HEK293 (cell line): Measurements from ENCODE around the gene ICAM1.

Source experiments
- CTCF ChIA-PET: fragments of 350-600 bp; formaldehyde crosslinking; extraction: SDS; loops from one replicate; lab custom pipeline; 2021; ENCODE audit warnings: antibody characterized with exemption; lab: Yijun Ruan, JAX
- POLR2A ChIA-PET: fragments of 300-600 bp; formaldehyde crosslinking; extraction: SDS; loops from one replicate; lab custom pipeline; 2020; ENCODE audit warnings: antibody characterized with exemption, inconsistent platforms; lab: Yijun Ruan, JAX
- H3K27ac ChIP-seq: fragments of 200-500 bp; sonication (Bioruptor generic); 2 replicates; pipeline ENCODE4 v1.5.1; 2014; ENCODE audit warnings: low read depth, low read length, control low read depth, inconsistent platforms; ENCODE audit errors: extremely low read depth
- H3K36me3 ChIP-seq, 2 experiments: fragments of 200-500 bp in 1 of 2; sonication (Bioruptor generic) in 1 of 2; 1 replicate in 1 of 2; 2 replicates in 1 of 2; pipeline ENCODE4 v1.5.1; 2014 to 2017; ENCODE audit warnings: inconsistent platforms in 2 of 2, low read length in 2 of 2; ENCODE audit not compliant: control insufficient read depth in 2 of 2, insufficient read depth in 1 of 2
- H3K4me1 ChIP-seq: fragments of 200-500 bp; sonication (Bioruptor generic); 2 replicates; pipeline ENCODE4 v1.5.1; 2014; ENCODE audit warnings: mild to moderate bottlenecking, low read length, inconsistent platforms; ENCODE audit not compliant: control insufficient read depth, insufficient read depth
- H3K4me3 ChIP-seq: 2 replicates; pipeline ENCODE4 v1.5.1; 2011; ENCODE audit warnings: low read depth, mild to moderate bottlenecking, control low read depth, low read length, moderate library complexity
- H3K9me3 ChIP-seq: fragments of 200-500 bp; sonication (Bioruptor generic); 2 replicates; pipeline ENCODE4 v1.5.1; 2014; ENCODE audit warnings: low read depth, low read length, inconsistent platforms; ENCODE audit not compliant: control insufficient read depth, insufficient read depth
- EGR2 ChIP-seq: fragments of 450-650 bp; formaldehyde crosslinking; IDR thresholded peaks from 2 replicates; pipeline ENCODE4 v1.5.1; 2016; ENCODE audit warnings: low read depth, missing biosample characterization, missing genetic modification characterization
- GFI1B ChIP-seq: fragments of 450-650 bp; formaldehyde crosslinking; IDR thresholded peaks from 2 replicates; pipeline ENCODE4 v1.5.1; 2016; ENCODE audit warnings: missing biosample characterization, missing genetic modification characterization
- GLIS1 ChIP-seq: fragments of 450-650 bp; formaldehyde crosslinking; IDR thresholded peaks from 2 replicates; pipeline ENCODE4 v1.5.1; 2016; ENCODE audit warnings: missing biosample characterization, missing genetic modification characterization
- KLF17 ChIP-seq: fragments of 450-650 bp; formaldehyde crosslinking; IDR thresholded peaks from 2 replicates; pipeline ENCODE4 v1.5.1; 2016; ENCODE audit warnings: missing biosample characterization, missing genetic modification characterization
- KLF8 ChIP-seq: fragments of 450-650 bp; formaldehyde crosslinking; IDR thresholded peaks from 2 replicates; pipeline ENCODE4 v1.5.1; 2016; ENCODE audit warnings: missing biosample characterization, missing genetic modification characterization
- OSR2 ChIP-seq: fragments of 450-650 bp; formaldehyde crosslinking; IDR thresholded peaks from 2 replicates; pipeline ENCODE4 v1.5.1; 2016; ENCODE audit warnings: missing biosample characterization, missing genetic modification characterization
- SP2 ChIP-seq: fragments of 450-650 bp; formaldehyde crosslinking; IDR thresholded peaks from 2 replicates; pipeline ENCODE4 v1.5.1; 2016; ENCODE audit warnings: missing biosample characterization, missing genetic modification characterization
- YY2 ChIP-seq: fragments of 450-650 bp; formaldehyde crosslinking; IDR thresholded peaks from 2 replicates; pipeline ENCODE4 v1.5.1; 2016; ENCODE audit warnings: missing biosample characterization, missing genetic modification characterization
- ZIC2 ChIP-seq: fragments of 450-650 bp; formaldehyde crosslinking; IDR thresholded peaks from 2 replicates; pipeline ENCODE4 v1.5.1; 2016; ENCODE audit warnings: missing biosample characterization, missing genetic modification characterization
- ZNF10 ChIP-seq: fragments of 450-650 bp; formaldehyde crosslinking; IDR thresholded peaks from 2 replicates; pipeline ENCODE4 v1.5.1; 2017; ENCODE audit warnings: missing biosample characterization, missing genetic modification characterization
- ZNF211 ChIP-seq: fragments of 450-650 bp; formaldehyde crosslinking; IDR thresholded peaks from 2 replicates; pipeline ENCODE4 v1.5.1; 2016; ENCODE audit warnings: low read depth, missing biosample characterization, missing genetic modification characterization
- ZNF26 ChIP-seq: fragments of 450-650 bp; formaldehyde crosslinking; IDR thresholded peaks from 2 replicates; pipeline ENCODE4 v1.5.1; 2016; ENCODE audit warnings: missing biosample characterization, missing genetic modification characterization
- ZNF350 ChIP-seq: fragments of 450-650 bp; formaldehyde crosslinking; IDR thresholded peaks from 2 replicates; pipeline ENCODE4 v1.5.0; 2017; ENCODE audit warnings: missing biosample characterization, mild to moderate bottlenecking, missing genetic modification characterization
- ZNF423 ChIP-seq: fragments of 450-650 bp; formaldehyde crosslinking; IDR thresholded peaks from 2 replicates; pipeline ENCODE4 v1.5.1; 2016; ENCODE audit warnings: missing biosample characterization, missing genetic modification characterization
- ZNF561 ChIP-seq: fragments of 450-650 bp; IDR thresholded peaks from 2 replicates; pipeline ENCODE4 v1.5.1; 2018; ENCODE audit warnings: missing biosample characterization, missing genetic modification characterization, borderline replicate concordance
- ZNF677 ChIP-seq: fragments of 450-650 bp; IDR thresholded peaks from 2 replicates; pipeline ENCODE4 v1.5.0; 2018; ENCODE audit warnings: missing biosample characterization, mild to moderate bottlenecking, missing genetic modification characterization, moderate library complexity
- TF ChIP-seq, protein P1 (sequence below): fragments of 450-650 bp; formaldehyde crosslinking; IDR thresholded peaks from 2 replicates; pipeline ENCODE4 v1.5.1; 2016; ENCODE audit warnings: missing biosample characterization, missing genetic modification characterization
- TF ChIP-seq, protein P2 (sequence below): fragments of 450-650 bp; formaldehyde crosslinking; IDR thresholded peaks from 2 replicates; pipeline ENCODE4 v1.5.1; 2016; ENCODE audit warnings: missing biosample characterization, missing genetic modification characterization
- TF ChIP-seq, protein P3 (sequence below): fragments of 450-650 bp; formaldehyde crosslinking; IDR thresholded peaks from 2 replicates; pipeline ENCODE4 v1.5.1; 2016; ENCODE audit warnings: missing biosample characterization, missing genetic modification characterization

Gene ICAM1

DNA sequence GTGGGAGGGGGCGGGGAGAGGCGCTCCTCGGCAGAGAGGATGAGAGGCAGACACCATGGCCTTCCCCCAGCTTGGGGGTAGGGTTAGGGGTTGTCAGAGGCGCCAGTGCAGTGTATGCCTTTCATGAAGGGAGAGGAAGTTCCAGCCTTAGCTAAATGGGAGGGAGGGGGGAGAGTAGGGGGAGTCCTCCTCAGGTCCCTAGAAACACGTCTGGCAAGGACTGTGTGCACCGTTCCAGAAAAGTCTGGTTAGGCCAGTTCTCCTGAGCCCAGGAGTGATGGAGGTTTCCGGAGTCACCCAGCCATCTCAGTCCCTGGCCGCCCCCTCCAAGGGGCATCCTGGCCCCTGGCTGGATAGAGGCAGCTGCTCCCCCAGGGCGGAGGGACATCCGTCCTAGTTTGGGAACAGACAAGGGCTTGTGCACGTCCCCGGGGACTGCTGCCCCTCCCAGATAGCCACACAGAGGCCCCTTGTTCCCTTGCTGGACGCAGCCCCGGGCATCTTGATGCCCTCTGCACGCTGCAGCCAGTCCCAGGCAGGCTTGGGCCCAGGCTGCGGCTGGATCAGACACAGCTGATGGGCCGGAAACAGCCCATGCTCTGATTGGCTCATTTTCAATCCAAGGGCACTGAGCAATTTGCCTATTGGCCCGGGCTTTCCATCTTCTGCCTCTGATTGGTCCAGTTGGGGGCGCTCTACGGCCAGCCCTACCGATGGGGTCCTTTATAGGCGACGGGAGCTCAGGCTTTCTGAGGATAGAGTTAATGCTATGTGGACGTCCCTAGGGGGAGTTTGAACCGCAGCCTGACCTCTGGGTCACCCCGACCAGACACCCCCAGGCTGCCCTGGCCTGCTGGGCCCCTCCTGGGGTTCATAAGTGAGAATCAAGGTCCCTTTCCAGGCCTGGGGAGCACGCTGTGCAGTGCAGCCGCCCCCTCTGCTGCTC lies 43.6 kb upstream of the ICAM1 start:
- H3K27ac ChIP-seq: no peak overlapping the region
- peaks cover 0 to 9% of the 10 kb centered on the region in 2 experiments; a peak in 1 of 3 replicates for H3K36me3 ChIP-seq
- POLR2A ChIA-PET: interaction anchor here (0.6 to 1.8 kb wide), 4 partner anchors 23 to 116 kb away, joined by 3 to 8 read pairs (median 4); partner anchors contain the start of gene DNMT1
- CTCF ChIA-PET: interaction anchor here (0.7 to 4.7 kb wide), 5 partner anchors 22 to 165 kb away, joined by 3 to 38 read pairs (median 3); no protein-coding TSS in a partner anchor
- no peaks in the 10 kb centered on the region for H3K4me1 ChIP-seq
- H3K4me3 ChIP-seq: no peak overlapping the region
- H3K9me3 ChIP-seq: no peaks in the 10 kb centered on the region
- TF ChIP-seq GFI1B (tag by site-specific recombination) (no peak), ZNF423 (tag by site-specific recombination) (no peak), SP2 (tag by site-specific recombination) (peak; percentile 24)

DNA sequence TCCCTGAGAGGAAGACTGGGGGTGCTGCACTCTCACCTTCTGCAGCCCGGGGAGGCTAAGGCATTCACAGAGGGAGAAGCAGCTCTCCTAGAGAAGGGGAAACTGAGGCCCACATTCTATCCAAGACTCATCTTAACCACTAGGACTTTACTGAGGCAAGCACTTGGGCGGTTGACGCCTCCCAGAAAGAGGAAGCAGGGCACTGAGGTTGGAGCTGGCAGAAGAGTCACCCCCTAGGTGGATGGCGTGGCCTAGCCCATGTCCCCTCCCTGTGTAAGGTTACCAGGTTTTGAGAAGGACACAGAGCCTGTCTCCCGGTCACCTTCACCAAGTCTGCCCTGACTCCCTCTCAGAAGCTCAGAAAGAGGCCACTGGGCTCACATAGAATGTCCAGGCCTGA lies 42.5 kb upstream of the ICAM1 start:
- Histone ChIP-seq H3K4me1 (no peaks in the 10 kb centered on the region), H3K27ac (no peak overlapping the region), H3K36me3 (peaks cover 0 to 9% of the 10 kb centered on the region in 2 experiments; a peak in 1 of 3 replicates), H3K4me3 (no peak overlapping the region), H3K9me3 (no peaks in the 10 kb centered on the region)
- ChIA-PET CTCF (interaction anchor here (0.6 to 4.7 kb wide), 9 partner anchors 9 to 164 kb away, joined by 3 to 38 read pairs (median 4); no protein-coding TSS in a partner anchor), POLR2A (interaction anchor here (1.8 kb wide), 1 partner anchor 33 kb away, joined by 8 read pairs; the partner anchor contains the start of gene DNMT1)
- TF ChIP-seq, protein P1, sequence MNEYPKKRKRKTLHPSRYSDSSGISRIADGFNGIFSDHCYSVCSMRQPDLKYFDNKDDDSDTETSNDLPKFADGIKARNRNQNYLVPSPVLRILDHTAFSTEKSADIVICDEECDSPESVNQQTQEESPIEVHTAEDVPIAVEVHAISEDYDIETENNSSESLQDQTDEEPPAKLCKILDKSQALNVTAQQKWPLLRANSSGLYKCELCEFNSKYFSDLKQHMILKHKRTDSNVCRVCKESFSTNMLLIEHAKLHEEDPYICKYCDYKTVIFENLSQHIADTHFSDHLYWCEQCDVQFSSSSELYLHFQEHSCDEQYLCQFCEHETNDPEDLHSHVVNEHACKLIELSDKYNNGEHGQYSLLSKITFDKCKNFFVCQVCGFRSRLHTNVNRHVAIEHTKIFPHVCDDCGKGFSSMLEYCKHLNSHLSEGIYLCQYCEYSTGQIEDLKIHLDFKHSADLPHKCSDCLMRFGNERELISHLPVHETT (tag by site-specific recombination): no peak
- no peak for TF ChIP-seq ZNF350 (tag by site-specific recombination)

DNA sequence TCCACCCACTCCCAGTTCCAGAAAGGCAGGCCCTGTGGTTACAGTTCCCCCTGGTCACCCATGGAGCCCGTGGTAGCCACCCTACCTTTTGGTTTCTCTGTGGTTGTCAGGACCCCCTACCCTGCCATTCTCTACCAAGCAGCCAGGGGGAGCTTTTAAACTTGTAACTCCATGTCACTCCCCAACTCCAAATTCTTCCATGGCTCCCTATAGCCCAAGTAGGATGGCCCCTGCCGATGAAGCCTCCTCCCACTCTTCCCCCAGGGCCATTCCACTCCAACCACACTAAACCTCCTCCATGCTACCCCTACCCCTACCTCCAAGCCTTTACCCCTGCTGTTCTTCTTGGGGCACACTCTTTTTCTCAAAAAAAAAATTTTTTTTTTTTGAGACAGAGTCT lies 42.0 kb upstream of the ICAM1 start:
- POLR2A ChIA-PET: interaction anchor here (1.8 kb wide), 1 partner anchor 34 kb away, joined by 8 read pairs; the partner anchor contains the start of gene DNMT1
- Histone ChIP-seq H3K4me1 (no peaks in the 10 kb centered on the region), H3K36me3 (peaks cover 0 to 8% of the 10 kb centered on the region in 2 experiments; a peak in 1 of 3 replicates)
- TF ChIP-seq KLF8 (no peak), ZIC2 (tag by site-specific recombination) (peak; percentile 18; the same call in 1 of the 2 replicates), GLIS1 (tag by site-specific recombination) (no peak), KLF17 (tag by site-specific recombination) (no peak), ZNF211 (tag by site-specific recombination) (no peak), ZNF10 (tag by site-specific recombination) (no peak), OSR2 (tag by site-specific recombination) (no peak), YY2 (tag by site-specific recombination) (0 out of 2 replicates have a peak, but pooled peaks have one; percentile 26), ZNF561 (tag by site-specific recombination) (no peak), ZNF26 (tag by site-specific recombination) (no peak), EGR2 (tag by site-specific recombination) (peak; percentile 33; the same call in 1 of the 2 replicates), ZNF677 (tag by site-specific recombination) (peak; percentile 76)
- TF ChIP-seq, protein P2, sequence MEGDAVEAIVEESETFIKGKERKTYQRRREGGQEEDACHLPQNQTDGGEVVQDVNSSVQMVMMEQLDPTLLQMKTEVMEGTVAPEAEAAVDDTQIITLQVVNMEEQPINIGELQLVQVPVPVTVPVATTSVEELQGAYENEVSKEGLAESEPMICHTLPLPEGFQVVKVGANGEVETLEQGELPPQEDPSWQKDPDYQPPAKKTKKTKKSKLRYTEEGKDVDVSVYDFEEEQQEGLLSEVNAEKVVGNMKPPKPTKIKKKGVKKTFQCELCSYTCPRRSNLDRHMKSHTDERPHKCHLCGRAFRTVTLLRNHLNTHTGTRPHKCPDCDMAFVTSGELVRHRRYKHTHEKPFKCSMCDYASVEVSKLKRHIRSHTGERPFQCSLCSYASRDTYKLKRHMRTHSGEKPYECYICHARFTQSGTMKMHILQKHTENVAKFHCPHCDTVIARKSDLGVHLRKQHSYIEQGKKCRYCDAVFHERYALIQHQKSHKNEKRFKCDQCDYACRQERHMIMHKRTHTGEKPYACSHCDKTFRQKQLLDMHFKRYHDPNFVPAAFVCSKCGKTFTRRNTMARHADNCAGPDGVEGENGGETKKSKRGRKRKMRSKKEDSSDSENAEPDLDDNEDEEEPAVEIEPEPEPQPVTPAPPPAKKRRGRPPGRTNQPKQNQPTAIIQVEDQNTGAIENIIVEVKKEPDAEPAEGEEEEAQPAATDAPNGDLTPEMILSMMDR (tag by site-specific recombination): 0 out of 2 replicates have a peak, but pooled peaks have one; percentile 40
- TF ChIP-seq, protein P3, sequence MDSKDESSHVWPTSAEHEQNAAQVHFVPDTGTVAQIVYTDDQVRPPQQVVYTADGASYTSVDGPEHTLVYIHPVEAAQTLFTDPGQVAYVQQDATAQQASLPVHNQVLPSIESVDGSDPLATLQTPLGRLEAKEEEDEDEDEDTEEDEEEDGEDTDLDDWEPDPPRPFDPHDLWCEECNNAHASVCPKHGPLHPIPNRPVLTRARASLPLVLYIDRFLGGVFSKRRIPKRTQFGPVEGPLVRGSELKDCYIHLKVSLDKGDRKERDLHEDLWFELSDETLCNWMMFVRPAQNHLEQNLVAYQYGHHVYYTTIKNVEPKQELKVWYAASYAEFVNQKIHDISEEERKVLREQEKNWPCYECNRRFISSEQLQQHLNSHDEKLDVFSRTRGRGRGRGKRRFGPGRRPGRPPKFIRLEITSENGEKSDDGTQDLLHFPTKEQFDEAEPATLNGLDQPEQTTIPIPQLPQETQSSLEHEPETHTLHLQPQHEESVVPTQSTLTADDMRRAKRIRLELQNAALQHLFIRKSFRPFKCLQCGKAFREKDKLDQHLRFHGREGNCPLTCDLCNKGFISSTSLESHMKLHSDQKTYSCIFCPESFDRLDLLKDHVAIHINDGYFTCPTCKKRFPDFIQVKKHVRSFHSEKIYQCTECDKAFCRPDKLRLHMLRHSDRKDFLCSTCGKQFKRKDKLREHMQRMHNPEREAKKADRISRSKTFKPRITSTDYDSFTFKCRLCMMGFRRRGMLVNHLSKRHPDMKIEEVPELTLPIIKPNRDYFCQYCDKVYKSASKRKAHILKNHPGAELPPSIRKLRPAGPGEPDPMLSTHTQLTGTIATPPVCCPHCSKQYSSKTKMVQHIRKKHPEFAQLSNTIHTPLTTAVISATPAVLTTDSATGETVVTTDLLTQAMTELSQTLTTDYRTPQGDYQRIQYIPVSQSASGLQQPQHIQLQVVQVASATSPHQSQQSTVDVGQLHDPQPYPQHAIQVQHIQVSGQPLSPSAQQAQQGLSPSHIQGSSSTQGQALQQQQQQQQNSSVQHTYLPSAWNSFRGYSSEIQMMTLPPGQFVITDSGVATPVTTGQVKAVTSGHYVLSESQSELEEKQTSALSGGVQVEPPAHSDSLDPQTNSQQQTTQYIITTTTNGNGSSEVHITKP: peak; percentile 59

More for the DNA sequence above, 42.0 kb upstream of the ICAM1 start:
- no peak overlapping the region for H3K27ac ChIP-seq
- H3K4me3 ChIP-seq: no peak overlapping the region
- no peaks in the 10 kb centered on the region for H3K9me3 ChIP-seq
- CTCF ChIA-PET: interaction anchor here (0.6 to 4.7 kb wide), 8 partner anchors 9 to 163 kb away, joined by 3 to 38 read pairs (median 3); no protein-coding TSS in a partner anchor
